ENCODE measurements around the gene WDR62.

WDR62 gene

GRCh38 chr19:36141039-36141927 is 86.6 kb downstream of the WDR62 start:
- Histone ChIP-seq H3K9ac (ENCODE audit: low read depth, low read length) (peak overlapping the region; percentile 65), H3K27me3 (ENCODE audit: control insufficient read depth, insufficient read depth, low read length) (no peaks in the 10 kb centered on the region), H3K4me1 (ENCODE audit: control insufficient read depth, insufficient read depth, low read length) (peaks cover 6% of the 10 kb centered on the region), H3K4me3 (ENCODE audit: low read depth, low read length) (peak overlapping the region; percentile 97), H3K9me3 (ENCODE audit: control insufficient read depth, insufficient read depth, low read length) (no peaks in the 10 kb centered on the region), H3K36me3 (ENCODE audit: control insufficient read depth, insufficient read depth, low read length) (peaks cover 25% of the 10 kb centered on the region)

GRCh38 chr19:36142046-36142445 is 87.3 kb downstream of the WDR62 start:
- peak overlapping the region; percentile 73 for H3K4me3 ChIP-seq (ENCODE audit: low read depth, low read length)
- H3K27me3 ChIP-seq (ENCODE audit: control insufficient read depth, insufficient read depth, low read length): no peaks in the 10 kb centered on the region
- H3K9me3 ChIP-seq (ENCODE audit: control insufficient read depth, insufficient read depth, low read length): no peaks in the 10 kb centered on the region
- no peak overlapping the region for H3K9ac ChIP-seq (ENCODE audit: low read depth, low read length)
- H3K4me1 ChIP-seq (ENCODE audit: control insufficient read depth, insufficient read depth, low read length): peaks cover 4% of the 10 kb centered on the region
- H3K36me3 ChIP-seq (ENCODE audit: control insufficient read depth, insufficient read depth, low read length): peaks cover 33% of the 10 kb centered on the region

- H3K36me3 ChIP-seq (ENCODE audit: control insufficient read depth, insufficient read depth, low read length): peaks cover 35% of the 10 kb centered on the region
- H3K27me3 ChIP-seq (ENCODE audit: control insufficient read depth, insufficient read depth, low read length): no peaks in the 10 kb centered on the region
- H3K9ac ChIP-seq (ENCODE audit: low read depth, low read length): no peak overlapping the region
Observed at GRCh38 chr19:36142496-36142895, 87.8 kb downstream of the WDR62 start.

GRCh38 chr19:36144624-36145023 is 89.9 kb downstream of the WDR62 start:
- Histone ChIP-seq H3K27me3 (ENCODE audit: control insufficient read depth, insufficient read depth, low read length) (no peaks in the 10 kb centered on the region), H3K9ac (ENCODE audit: low read depth, low read length) (no peak overlapping the region), H3K9me3 (ENCODE audit: control insufficient read depth, insufficient read depth, low read length) (no peaks in the 10 kb centered on the region), H3K36me3 (ENCODE audit: control insufficient read depth, insufficient read depth, low read length) (peaks cover 45% of the 10 kb centered on the region), H3K4me3 (ENCODE audit: low read depth, low read length) (no peak overlapping the region), H3K4me1 (ENCODE audit: control insufficient read depth, insufficient read depth, low read length) (peaks cover 4% of the 10 kb centered on the region)

More at GRCh38 chr19:36142496-36142895, 87.8 kb downstream of the WDR62 start:
- Histone ChIP-seq H3K4me3 (ENCODE audit: low read depth, low read length) (no peak overlapping the region), H3K9me3 (ENCODE audit: control insufficient read depth, insufficient read depth, low read length) (no peaks in the 10 kb centered on the region), H3K4me1 (ENCODE audit: control insufficient read depth, insufficient read depth, low read length) (peaks cover 4% of the 10 kb centered on the region)

- Histone ChIP-seq H3K4me1 (ENCODE audit: control insufficient read depth, insufficient read depth, low read length) (peaks cover 2% of the 10 kb centered on the region), H3K4me3 (ENCODE audit: low read depth, low read length) (no peak overlapping the region), H3K9me3 (ENCODE audit: control insufficient read depth, insufficient read depth, low read length) (no peaks in the 10 kb centered on the region), H3K27me3 (ENCODE audit: control insufficient read depth, insufficient read depth, low read length) (no peaks in the 10 kb centered on the region), H3K9ac (ENCODE audit: low read depth, low read length) (no peak overlapping the region), H3K36me3 (ENCODE audit: control insufficient read depth, insufficient read depth, low read length) (peaks cover 38% of the 10 kb centered on the region)
Observed at GRCh38 chr19:36149673-36150406, 95.1 kb downstream of the WDR62 start.

GRCh38 chr19:36150586-36150985 is 95.9 kb downstream of the WDR62 start:
- Histone ChIP-seq H3K27me3 (ENCODE audit: control insufficient read depth, insufficient read depth, low read length) (no peaks in the 10 kb centered on the region), H3K36me3 (ENCODE audit: control insufficient read depth, insufficient read depth, low read length) (peaks cover 36% of the 10 kb centered on the region), H3K9ac (ENCODE audit: low read depth, low read length) (no peak overlapping the region), H3K4me1 (ENCODE audit: control insufficient read depth, insufficient read depth, low read length) (peaks cover 2% of the 10 kb centered on the region), H3K9me3 (ENCODE audit: control insufficient read depth, insufficient read depth, low read length) (no peaks in the 10 kb centered on the region), H3K4me3 (ENCODE audit: low read depth, low read length) (no peak overlapping the region)

- H3K27me3 ChIP-seq (ENCODE audit: control insufficient read depth, insufficient read depth, low read length): no peaks in the 10 kb centered on the region
- H3K4me3 ChIP-seq (ENCODE audit: low read depth, low read length): peak overlapping the region; percentile 38
- no peaks in the 10 kb centered on the region for H3K9me3 ChIP-seq (ENCODE audit: control insufficient read depth, insufficient read depth, low read length)
- H3K9ac ChIP-seq (ENCODE audit: low read depth, low read length): peak overlapping the region; percentile 54
- peaks cover 28% of the 10 kb centered on the region for H3K36me3 ChIP-seq (ENCODE audit: control insufficient read depth, insufficient read depth, low read length)
- peaks cover 2% of the 10 kb centered on the region for H3K4me1 ChIP-seq (ENCODE audit: control insufficient read depth, insufficient read depth, low read length)
Observed at GRCh38 chr19:36151144-36152018, 96.7 kb downstream of the WDR62 start.

- Histone ChIP-seq H3K9me3 (ENCODE audit: control insufficient read depth, insufficient read depth, low read length) (no peaks in the 10 kb centered on the region), H3K36me3 (ENCODE audit: control insufficient read depth, insufficient read depth, low read length) (peaks cover 22% of the 10 kb centered on the region), H3K4me1 (ENCODE audit: control insufficient read depth, insufficient read depth, low read length) (peaks cover 2% of the 10 kb centered on the region), H3K9ac (ENCODE audit: low read depth, low read length) (peak overlapping the region; percentile 54), H3K27me3 (ENCODE audit: control insufficient read depth, insufficient read depth, low read length) (no peaks in the 10 kb centered on the region), H3K4me3 (ENCODE audit: low read depth, low read length) (peak overlapping the region; percentile 38)
Observed at GRCh38 chr19:36152019-36152351, 97.3 kb downstream of the WDR62 start.

GRCh38 chr19:36152352-36153091 is 97.8 kb downstream of the WDR62 start, which contains the start of gene COX7A1:
COX7A1 (minus strand) TSS chr19:36152447; CDS start chr19:36152407, 40 bp downstream.
- no peaks in the 10 kb centered on the region for H3K27me3 ChIP-seq (ENCODE audit: control insufficient read depth, insufficient read depth, low read length)
- peaks cover 19% of the 10 kb centered on the region for H3K36me3 ChIP-seq (ENCODE audit: control insufficient read depth, insufficient read depth, low read length)
- peak within 1 kb of the TSS; percentile 38 for H3K4me3 ChIP-seq (ENCODE audit: low read depth, low read length)
- peak within 1 kb of the TSS; percentile 54 for H3K9ac ChIP-seq (ENCODE audit: low read depth, low read length)
- H3K9me3 ChIP-seq (ENCODE audit: control insufficient read depth, insufficient read depth, low read length): no peaks in the 10 kb centered on the region
- H3K4me1 ChIP-seq (ENCODE audit: control insufficient read depth, insufficient read depth, low read length): peaks cover 2% of the 10 kb centered on the region

- Histone ChIP-seq H3K9ac (ENCODE audit: low read depth, low read length) (no peak overlapping the region), H3K4me3 (ENCODE audit: low read depth, low read length) (no peak overlapping the region), H3K9me3 (ENCODE audit: control insufficient read depth, insufficient read depth, low read length) (no peaks in the 10 kb centered on the region), H3K36me3 (ENCODE audit: control insufficient read depth, insufficient read depth, low read length) (peaks cover 19% of the 10 kb centered on the region), H3K4me1 (ENCODE audit: control insufficient read depth, insufficient read depth, low read length) (peaks cover 2% of the 10 kb centered on the region), H3K27me3 (ENCODE audit: control insufficient read depth, insufficient read depth, low read length) (no peaks in the 10 kb centered on the region)
Observed at GRCh38 chr19:36153126-36153525, 98.4 kb downstream of the WDR62 start.
